PFSK-1 (cell line): Measurements from ENCODE around the gene ATP10A.

Experiments used
- POLR2AphosphoS5 ChIP-seq: IDR thresholded peaks from 2 replicates; pipeline ENCODE4 v1.6.1; 2012; ENCODE audit warnings: low read depth, mild to moderate bottlenecking, control low read depth, low read length, moderate library complexity
- REST ChIP-seq, 2 experiments: IDR thresholded peaks; 2 replicates each; pipeline versions ENCODE4 v1.6.1 to v1.8.0; 2011 to 2012; ENCODE audit warnings: low read depth in 2 of 2, low read length in 2 of 2, control low read depth in 1 of 2, inconsistent platforms in 1 of 2, mild to moderate bottlenecking in 1 of 2, moderate library complexity in 1 of 2; ENCODE audit not compliant: insufficient read depth in 1 of 2

- no peak for TF ChIP-seq POLR2AphosphoS5
- TF ChIP-seq REST (IDR thresholded peaks at IDR 0.05; ENCODE audit: insufficient read depth in 1 of 2, low read depth in 2 of 2, low read length in 2 of 2): no peak
Measured at GRCh38 chr15:25653371-25653770, 209.8 kb downstream of the ATP10A start.
